ENCODE measurements around the gene GRIK2.

DNA sequence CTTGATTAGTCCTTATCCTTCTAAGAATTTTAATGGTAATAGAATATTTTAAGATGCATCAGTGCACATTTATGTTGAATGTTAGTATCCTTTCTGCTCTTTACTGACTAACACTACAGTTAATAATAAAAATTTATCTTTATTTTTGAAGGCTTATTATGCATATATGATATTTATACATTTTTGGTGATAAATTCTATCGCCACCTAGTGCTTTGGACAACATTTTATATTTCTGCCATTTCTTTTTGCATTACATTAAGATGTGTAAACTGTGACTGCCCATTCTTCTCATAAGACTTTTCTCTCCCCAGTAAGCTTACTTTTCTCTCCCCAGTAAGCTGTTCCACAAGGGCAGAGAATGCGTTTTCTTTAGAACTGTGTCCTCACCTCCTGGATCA is 252.3 kb downstream of the GRIK2 start:
- no peak for TF ChIP-seq POLR2A (IDR thresholded peaks at IDR 0.05)
- TF ChIP-seq, protein P1, sequence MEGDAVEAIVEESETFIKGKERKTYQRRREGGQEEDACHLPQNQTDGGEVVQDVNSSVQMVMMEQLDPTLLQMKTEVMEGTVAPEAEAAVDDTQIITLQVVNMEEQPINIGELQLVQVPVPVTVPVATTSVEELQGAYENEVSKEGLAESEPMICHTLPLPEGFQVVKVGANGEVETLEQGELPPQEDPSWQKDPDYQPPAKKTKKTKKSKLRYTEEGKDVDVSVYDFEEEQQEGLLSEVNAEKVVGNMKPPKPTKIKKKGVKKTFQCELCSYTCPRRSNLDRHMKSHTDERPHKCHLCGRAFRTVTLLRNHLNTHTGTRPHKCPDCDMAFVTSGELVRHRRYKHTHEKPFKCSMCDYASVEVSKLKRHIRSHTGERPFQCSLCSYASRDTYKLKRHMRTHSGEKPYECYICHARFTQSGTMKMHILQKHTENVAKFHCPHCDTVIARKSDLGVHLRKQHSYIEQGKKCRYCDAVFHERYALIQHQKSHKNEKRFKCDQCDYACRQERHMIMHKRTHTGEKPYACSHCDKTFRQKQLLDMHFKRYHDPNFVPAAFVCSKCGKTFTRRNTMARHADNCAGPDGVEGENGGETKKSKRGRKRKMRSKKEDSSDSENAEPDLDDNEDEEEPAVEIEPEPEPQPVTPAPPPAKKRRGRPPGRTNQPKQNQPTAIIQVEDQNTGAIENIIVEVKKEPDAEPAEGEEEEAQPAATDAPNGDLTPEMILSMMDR (IDR thresholded peaks at IDR 0.05) = no peak

Measured in adrenal gland (tissue), 5 donors.